NCI-H2107 treated with DMSO at 0.1 percent for 48 hours (cell line): ENCODE results near the gene KRT17.

Experiments used
- DNase-seq: peaks from one replicate; lab custom pipeline; 2025; ENCODE audit not compliant: unreplicated experiment; lab: John Stamatoyannopoulos, UW

The KRT17 gene

DNA sequence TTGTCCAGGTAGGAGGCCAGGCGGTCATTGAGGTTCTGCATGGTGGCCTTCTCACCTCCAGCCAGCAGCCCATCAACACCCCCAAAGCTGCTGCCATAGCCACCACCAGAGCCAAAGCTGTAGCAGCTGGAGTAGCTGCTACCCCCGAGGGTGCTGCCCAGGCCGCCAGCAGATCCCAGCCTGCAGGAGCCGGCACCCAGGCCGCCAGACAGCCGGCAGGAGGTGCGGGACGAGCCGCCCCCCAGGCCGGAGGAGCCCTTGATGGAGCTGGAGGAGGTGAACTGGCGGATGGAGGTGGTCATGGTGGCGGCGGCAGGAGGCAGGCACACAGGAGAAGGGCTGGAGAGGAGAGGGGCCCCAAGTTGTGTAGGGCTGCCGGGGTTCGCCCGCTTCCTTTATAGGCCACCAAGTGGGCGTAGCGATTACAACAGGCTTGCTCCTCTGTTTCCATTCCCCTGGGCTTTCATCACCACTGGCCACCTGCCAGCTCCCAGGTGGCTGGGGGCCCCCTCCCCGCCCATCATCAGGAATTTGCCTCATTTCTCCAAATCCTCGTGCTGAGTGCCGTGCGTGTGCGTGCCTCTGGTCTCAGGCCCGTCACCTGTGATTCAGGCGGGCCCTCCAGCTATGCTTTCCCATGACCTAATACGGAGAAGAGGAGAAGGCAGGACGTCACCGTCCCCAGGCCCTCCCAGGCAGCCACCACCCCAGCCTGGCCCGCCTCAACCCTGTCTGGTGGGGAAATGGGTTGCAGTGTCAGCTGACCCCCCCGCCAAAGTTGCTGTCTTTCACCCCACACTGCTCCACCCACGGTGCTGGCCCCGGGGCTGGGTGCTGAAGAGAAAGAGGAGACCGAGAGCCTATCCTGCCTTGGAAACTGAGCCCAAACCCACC, at the start of gene KRT17:
TSS of gene KRT17 (minus strand) at position 368 of the 894 bp plus-strand sequence. CDS start at position 302, 66 bp downstream.
- DNase-seq = no peak

DNA sequence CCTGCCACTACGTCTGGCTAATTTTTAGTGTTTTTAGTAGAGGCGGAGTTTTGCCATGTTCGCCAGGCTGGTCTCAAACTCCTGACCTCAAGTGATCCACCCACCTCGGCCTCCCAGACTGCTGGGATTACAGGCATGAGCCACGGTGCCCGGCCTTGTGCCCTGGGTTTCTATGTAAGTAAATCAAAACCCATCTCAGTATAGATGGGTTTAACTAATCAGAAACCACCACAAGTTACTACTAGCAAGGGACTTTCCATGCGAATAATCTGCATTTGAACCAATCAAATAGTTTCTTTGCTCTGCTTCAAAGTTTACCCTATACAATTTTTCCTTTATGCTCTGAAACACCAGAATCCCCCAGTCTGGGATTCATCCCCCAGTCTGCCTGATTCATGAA, 47.8 kb upstream of the KRT17 start:
- DNase-seq = no peak

DNA sequence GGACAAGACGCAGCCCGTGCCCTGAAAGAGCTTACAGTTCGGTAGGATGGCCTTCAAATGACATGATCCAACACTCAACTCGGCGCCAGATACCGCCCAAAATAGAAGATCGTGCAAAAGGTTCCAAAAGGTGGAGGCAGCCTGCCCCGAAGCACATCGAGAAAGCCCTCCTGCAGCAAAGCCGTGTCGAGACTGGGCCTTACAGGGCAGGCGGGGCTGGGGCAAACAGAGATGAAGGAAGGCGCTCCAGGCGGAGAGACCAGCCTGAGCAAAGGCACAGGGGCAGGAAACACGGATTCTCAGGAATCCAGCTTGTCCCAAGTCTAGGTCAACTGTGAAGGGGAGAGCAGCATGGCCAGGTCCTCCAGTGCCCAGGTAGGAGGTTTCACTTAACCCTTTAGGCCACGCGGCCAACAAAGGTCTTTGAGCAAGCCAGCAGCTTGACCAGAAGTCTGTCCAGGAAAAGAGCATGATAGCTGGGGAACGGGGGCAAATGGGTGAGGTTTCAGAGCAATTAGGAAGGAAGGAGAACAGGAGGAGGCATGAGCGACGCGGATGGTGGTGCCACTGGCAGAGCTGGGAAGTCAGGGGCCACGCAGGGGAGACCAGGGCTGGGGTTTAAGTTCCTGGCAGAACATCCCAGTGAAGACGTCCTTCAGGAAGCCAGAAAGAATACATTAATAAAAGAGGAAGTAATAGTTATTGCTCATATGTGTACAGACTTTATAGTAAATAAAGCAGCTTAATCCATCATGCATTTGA, 43.1 kb upstream of the KRT17 start:
- DNase-seq = no peak

DNA sequence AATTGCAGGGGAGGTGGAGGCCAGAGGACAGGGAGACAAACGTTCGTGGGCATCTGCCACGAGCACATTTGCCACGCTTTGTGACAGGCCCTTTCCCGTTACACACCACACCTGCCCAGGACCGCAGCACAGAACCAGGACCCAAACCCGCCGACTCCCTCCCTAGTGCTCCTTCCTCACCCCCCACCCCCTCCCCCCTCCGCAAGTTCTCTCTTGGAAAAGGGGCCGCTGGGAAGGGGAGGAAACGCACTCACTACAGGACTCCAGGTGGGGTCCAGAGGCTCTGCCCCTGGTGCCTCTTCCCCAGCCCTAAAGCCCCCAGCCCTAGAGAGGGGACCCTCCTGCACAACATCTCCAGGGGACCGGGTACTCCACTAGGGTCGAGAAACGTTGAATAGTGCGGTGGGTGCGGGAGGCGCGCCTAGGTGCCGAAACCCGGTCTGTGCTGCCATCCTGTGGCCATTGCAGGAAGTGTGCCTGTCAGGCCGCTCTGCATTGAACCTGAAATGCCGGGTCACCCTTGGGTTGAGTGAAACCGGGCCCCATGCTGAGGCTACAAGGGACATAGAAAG, 42.4 kb upstream of the KRT17 start:
- peak; percentile 73 for DNase-seq

DNA sequence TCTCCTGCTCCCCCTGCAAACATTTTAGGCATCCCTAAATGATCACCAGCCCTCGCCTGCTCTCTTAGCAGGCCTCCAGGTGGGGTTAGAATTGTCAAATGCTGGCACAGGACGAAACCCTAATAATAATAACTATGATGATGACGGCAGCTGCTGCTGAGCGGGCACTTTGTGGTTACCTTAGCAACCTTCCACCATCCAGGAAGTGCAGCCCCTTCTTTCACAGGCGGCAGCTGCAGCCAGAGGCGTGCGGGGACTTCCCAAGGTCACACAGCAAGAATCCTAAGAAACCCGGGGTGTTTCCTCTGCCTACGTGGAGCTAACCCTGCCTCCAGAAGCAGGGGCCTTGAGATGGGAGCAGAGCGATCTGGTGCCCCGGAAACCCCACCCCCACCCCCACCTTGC, 41.9 kb upstream of the KRT17 start:
- peak; percentile 80 for DNase-seq

DNA sequence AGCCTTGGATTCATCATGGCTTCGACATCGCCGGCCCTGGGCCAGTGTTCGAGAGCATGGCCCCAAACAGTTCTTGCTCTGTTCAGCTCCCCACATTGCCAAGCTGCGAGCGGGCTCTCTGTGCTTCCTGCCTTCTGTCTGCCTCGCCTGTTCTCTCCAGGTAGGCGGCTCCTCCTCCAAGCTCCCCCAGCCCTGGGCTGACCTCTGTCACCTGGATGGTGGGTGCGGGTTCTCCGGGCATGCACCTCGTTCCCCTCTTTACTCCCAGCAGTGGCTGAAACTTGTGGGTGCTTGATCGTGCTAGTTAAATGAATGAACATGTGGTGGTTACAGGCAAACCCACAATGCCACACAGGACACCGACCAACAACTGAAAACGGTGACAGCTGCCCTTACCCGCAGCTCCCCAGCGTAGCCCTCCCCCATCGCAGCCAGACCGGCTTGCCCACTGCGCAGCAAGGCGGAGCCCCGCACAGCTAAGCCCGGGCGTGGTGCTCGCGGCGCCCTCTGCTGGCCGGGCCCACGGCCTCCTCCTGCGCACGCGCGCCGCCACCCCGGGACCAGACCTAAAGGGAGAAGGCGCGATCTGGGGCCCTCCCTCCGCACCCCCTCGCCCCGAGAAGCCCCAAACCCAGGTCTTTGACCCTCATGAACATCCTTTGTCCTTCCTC, 41.3 kb upstream of the KRT17 start:
- peak; percentile 80 for DNase-seq

DNA sequence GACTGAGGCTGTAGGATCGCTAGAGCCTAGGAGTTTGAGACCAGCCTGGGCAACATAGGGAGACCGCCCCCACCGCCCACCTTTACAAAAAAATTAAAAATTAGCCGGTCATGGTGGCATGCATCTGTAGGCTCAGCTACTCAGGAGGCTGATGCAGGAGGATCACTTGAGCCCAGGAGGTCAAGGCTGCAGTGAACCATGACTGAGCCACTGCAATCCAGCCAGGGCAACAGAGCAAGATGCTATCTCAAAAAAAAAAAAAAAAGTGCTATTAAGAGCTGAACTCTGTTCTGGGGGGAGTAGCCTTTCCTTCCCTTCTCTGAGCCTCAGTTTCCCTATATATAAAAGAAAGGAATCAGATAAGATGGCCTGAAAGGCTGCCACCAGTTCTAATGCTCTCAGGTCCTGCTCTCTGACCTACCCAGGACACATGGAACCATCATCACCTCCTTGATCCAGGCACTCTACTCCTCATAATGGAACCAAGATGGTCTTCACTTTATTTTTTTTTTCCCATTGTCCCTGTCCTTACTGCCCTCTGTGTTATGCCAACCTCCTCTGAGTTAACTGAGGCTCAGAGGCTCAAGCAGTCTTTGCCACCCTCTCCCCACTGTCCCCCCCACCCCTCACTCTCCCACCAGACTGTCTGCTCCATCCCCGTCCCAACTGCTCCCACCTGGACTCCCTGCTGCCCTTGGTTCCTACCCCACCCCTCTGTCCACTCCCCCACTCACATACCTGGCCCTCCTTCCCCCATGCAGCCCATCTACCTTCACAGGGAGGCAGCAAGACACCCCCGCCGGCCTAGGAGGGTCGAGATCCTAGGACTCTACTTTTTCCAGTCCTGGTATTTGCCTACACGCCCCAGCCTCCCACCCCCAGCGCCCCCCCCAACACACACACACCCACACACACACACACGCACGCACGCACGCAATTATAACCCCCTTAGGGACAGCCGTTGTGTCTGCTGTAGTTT, 40.5 kb upstream of the KRT17 start:
- no peak for DNase-seq

DNA sequence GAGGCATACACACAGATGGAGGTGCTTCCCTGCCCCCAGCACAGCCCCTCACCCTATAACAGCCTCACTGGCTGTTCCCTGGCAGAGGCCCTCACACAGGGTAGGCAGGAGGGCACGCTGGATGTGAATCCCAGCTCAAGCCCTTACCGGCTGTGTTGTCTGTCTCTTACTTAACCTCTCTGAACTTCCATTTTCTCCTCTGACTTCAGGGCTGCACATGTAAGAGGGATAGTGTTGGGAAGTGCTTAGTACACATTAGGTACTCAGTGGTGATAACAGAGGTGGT, 39.7 kb upstream of the KRT17 start:
- DNase-seq = no peak

DNA sequence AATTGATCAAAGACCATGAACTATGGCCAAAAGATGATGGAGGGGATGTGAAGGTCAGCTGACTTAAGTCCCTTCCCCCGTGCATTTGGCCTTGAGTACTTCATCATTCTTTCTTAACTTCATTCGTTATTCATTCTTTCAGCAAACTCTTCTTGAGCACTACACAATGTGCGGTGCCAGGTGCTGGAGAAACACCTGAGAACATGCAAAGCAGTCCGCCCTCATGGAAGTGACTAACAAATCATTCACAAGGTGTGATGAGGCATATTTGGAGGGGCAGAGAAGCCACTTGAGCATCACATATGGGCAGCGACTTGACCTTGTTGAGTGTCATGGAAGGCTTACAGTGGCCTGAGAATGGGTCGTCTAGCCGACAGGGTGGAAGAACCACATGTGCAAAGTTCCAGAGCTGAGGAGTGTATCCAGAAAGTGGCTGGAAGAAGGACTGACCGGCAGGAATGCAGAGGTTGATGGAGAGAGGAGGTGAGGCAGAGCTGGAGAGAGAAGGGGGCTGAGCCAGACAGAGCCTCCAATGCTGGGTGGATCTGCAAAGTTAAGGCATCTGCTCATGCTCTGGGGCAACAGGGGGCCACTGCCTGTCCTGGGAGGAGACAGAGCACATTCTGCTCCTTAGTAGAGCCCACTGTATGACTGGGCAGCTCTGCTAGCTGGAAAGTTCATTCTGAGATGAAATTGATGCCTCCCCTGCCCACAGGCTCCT, 39.2 kb upstream of the KRT17 start:
- no peak for DNase-seq

DNA sequence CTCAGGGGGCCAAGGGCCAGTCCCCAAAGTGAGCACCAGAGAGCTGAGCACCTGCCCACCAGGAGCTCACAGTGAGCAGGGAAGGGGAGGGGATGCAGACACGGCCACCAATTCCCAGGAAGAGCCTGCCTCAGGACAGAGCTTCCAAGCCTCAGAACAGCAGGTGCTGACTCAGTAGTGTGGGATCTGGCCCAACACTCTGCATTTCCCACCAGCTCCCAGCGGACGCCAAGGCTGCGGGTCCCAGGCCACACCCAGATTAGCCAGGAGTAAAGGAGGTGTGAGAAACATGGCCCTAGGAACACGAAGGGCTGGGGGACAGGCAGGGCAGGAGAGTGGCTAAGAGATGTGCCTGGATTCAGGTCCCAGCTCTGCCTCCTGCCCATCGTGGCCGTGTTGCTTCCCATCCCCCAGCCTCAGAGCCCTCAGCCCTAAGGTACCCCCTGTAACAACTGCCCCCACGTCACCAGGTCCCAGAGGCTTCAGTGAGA, 35.9 kb upstream of the KRT17 start:
- no peak for DNase-seq

DNA sequence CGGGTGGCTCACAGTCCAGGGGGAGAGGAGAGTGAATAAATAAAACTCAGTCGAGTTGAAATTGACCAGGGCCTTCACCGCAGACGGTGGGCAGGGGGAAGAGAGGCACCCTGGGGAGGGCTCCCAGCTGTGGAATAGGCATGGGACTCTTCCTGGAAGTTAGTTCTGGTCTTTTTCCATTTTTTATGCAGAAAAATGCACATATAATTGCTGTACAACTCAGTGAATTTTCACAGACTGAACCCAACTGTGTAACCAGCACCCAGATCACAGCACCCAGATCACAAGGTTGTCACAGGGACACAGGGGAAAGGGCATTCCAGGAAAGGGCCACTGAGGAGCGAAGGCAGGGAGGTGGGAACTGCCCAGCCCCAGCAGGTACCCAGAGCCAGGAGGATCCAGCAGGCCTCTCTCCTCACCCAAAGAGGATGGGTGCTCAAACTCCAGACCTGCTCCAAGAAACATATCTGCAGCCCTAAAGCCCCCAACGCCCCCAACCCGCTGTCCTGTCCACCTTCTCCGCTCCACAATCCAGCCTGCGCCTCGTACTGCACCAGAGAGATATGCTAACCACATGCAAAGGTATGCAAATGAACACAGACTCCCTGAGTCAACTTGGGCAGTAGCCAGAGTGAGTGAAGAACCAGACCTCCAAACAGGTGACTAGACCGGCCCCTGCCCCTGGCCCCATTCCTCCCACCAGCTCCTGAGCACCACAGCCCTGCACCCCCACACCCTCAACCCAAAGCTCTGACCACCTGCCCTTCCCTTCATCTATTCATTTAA, 35.2 kb upstream of the KRT17 start:
- no peak for DNase-seq

DNA sequence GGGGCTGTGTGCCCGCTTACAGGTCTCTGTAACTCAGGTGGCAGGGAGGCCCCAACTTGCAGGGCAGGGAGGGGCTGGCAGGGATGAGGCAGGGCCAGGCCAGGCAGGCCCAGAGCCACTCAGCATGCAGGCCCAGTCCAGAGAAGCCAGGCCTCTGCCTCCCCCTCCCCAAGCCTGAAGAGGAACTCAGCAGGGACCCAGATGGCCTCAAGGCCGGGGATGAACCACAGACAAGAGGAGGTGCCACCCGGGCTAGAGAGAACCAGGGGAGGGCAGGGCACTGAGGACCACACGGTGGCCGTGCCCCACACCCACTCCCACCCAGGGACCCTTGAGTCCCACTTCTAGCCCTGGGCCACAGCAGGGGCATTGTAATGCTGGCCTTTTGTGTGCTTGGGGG, 34.5 kb upstream of the KRT17 start:
- no peak for DNase-seq

DNA sequence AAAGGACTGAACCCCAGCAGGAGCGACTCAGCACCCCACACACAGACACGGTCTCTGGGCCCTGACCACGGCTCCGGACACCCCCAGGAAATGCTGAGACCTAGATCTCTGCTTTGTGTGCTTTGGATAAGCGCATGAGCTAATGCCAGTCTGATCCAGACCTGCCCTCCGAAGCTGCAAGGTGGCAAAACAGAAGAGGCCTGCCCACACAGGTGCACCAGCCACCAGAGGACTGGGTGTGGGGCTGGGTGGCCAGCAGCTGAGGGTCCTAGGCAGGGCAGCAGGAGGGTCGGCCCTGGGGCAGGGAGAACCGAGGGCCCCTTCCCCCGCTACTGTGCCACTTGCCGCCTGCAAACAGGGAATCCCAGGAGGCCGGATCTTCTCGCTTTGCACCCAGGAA, 33.6 kb upstream of the KRT17 start:
- DNase-seq = no peak

DNA sequence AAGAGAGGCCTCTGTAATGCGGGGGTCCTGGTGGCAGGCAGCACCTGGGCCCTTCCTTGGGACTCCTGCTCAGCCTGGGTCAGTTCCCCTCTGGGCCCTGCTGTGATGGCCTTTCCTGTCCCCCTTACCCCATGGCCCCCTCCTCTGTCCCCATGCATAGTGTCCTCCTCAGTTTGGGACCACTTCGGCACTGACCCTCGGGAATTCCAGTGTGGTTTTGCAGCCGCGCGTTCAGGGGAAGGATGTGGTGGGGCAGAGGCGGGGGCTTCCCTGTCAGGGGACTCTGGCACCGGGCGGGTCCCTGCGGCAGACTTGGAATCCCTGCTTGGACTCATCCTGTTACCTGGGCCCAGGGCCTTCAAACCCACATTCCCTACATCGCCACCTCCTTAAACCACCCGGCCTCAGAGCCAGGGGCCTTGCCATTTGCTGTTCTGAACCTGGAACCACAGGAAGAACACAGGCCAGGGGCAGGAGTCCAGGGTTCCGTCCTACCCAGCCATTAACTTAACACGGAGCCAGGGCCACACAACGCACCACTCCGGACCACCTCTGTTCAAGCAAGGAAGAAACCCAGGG, 32.9 kb upstream of the KRT17 start:
- DNase-seq = no peak

DNA sequence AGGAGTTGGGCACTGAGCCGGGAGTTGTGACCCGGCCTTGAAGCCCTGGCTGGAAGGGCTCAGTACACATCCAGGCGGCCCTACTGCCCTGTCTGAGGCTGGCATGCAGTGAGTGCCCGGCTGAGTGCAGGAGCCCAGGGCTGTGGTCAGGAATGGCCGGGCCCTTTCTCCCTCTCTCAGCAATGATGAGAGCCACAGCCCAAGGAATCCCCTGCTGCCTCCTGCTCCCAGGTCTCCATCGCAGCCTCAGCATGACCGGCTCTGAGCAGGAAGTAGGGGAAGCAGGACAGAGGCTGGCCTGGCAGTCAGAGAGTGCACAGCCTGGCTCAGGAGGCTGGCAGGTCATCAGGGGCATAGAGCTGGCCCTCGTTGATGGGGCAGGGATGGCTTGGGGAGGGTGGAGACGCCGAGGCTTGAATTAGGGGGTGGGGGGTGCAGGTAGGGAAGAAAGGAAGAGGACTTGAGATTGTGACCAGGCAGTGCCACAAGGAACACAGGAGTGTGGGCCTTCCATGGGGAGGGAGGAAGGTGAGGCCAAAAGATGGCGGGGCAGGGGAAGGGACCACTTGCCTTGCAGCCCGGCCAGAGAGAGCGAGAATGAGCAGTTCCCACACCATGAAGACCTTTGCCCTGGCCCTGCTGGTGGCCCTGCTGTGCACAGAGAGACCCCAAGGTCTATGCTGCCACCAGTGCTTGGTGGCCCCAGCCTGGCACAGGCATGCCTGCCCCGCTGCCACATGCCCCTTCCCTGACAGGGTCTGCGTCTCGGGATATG, 32.1 kb upstream of the KRT17 start:
- DNase-seq = no peak

DNA sequence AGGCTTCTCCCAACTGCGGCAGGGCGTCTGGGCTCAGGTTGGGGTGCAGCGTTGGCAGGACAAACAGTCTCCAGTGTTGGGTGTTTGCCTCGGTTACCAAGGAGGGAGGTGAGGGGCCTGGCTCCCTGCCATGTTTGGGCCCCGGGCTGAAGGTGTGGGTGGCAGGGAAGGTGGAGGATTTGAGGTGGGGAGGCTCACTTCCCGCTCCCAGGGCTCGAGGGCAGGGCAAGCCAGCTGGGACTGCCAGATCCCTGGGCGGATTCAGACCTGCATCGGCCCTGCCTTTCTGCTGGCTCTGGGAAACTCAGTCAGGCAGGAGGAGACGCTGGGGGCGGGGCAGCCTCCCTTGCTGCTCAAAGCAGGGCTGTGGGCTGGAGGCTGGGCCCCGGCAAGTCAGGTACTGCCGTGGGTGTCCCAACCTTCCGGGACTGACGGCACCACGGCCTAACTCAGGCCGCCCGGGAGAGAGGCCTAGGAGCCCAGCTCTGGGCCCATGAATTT, 31.3 kb upstream of the KRT17 start:
- DNase-seq = no peak
